Lower leg skin (tissue), 4 donors: ENCODE measurements around the gene VPS13D. TPM values are rescaled to one million over a fixed set of nuclear protein-coding genes. Genes with fewer than 3 reads are reported as not detected.

Source experiments
- DNase-seq, 2 donors: peaks; one replicate each; pipeline ENCODE4 v3.0.0-alpha.2; 2019; ENCODE audit warnings: low spot score in 2 of 2
- H3K4me3 ChIP-seq: fragments of 200-600 bp; sonication (generic); 2 replicates; pipeline ENCODE4 v1.5.1; 2017; ENCODE audit warnings: mild to moderate bottlenecking, low read depth; ENCODE audit not compliant: poor library complexity, severe bottlenecking
- CTCF ChIP-seq, 3 donors: fragments of 450-650 bp; IDR thresholded peaks; one replicate each; pipeline ENCODE4 v1.5.1; 2016; ENCODE audit warnings: antibody characterized with exemption in 3 of 3, mild to moderate bottlenecking in 3 of 3, moderate library complexity in 2 of 3
- POLR2A ChIP-seq, 2 donors: fragments of 450-650 bp; IDR thresholded peaks; one replicate each; pipeline ENCODE4 v1.6.1; 2016 to 2017; ENCODE audit warnings: antibody characterized with exemption in 2 of 2, mild to moderate bottlenecking in 1 of 2, moderate library complexity in 1 of 2
- WGBS, 2 donors: methylation state at CpG; one replicate each; pipeline ENCODE4 v1.1.5; 2018; 5-methylcytosine and 5-hydroxymethylcytosine counted together
- intact Hi-C: fragments of 100-400 bp; cut with DNase I; formaldehyde crosslinking; loops from one replicate; pipeline ENCODE4 v1.15.0; 2023; ENCODE audit warnings: low total_unique reads
- total RNA-seq, 4 donors: library from RNA; depleted of rRNA; stranded (reverse); fragments of >200 nt; gene quantifications; one replicate each; pipeline ENCODE4 v1.1.0, GENCODE V29; 2016

VPS13D gene
- total RNA-seq, 4 donors from 2014 or later: 96.5 to 200 (median 116) TPM

DNA sequence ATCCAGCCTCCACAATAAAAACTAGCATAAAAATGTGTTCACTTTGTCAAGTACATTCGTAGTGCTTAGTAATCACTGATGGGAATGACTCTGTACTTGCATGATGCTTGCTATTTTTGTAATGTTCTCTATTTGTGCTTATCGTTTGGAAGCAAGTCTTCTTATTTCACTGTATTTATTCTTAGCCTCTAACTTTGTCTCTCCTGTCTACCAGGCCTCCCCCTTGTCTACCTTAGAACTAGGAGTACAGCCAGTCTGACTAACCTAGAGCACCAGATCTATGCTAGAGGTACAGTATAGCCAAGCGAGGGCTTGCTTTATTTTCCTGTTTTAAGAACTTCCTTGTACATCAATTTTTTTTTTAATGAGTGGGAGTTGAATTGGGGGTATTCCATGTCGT lies 108.2 kb downstream of the VPS13D start:
- TF ChIP-seq CTCF (IDR thresholded peaks at IDR 0.05) (no peak), POLR2A (IDR thresholded peaks at IDR 0.05) (no peak)
- 79 to 85% methylated on average over 4 of the region's 4 CpGs for WGBS, 2 donors
- intact Hi-C loops: no loop called here
- no peak overlapping the region for H3K4me3 ChIP-seq
- DNase-seq: no peak

GRCh38 chr1:12338823-12339222 lies 109.0 kb downstream of the VPS13D start:
- no peak overlapping the region for H3K4me3 ChIP-seq
- DNase-seq: no peak
- no peak for TF ChIP-seq CTCF (IDR thresholded peaks at IDR 0.05)
- no peak for TF ChIP-seq POLR2A (IDR thresholded peaks at IDR 0.05)
- intact Hi-C loops: no loop called here
- WGBS, 2 donors: 72 to 76% methylated on average over 1 of the region's 1 CpG

GRCh38 chr1:12339396-12339795 lies 109.6 kb downstream of the VPS13D start:
- TF ChIP-seq CTCF (IDR thresholded peaks at IDR 0.05) (no peak), POLR2A (IDR thresholded peaks at IDR 0.05) (no peak)
- WGBS, 2 donors: 66 to 67% methylated on average over 3 of the region's 3 CpGs
- no peak overlapping the region for H3K4me3 ChIP-seq
- no peak for DNase-seq
- intact Hi-C loops: no loop called here

- H3K4me3 ChIP-seq: no peak overlapping the region
- no peak for DNase-seq
- TF ChIP-seq CTCF (IDR thresholded peaks at IDR 0.05) (no peak), POLR2A (IDR thresholded peaks at IDR 0.05) (no peak)
- 62 to 72% methylated on average over 4 of the region's 4 CpGs for WGBS, 2 donors
- intact Hi-C loops: no loop called here
These were observed 110.1 kb downstream of the VPS13D start for GRCh38 chr1:12339811-12340543.

DNA sequence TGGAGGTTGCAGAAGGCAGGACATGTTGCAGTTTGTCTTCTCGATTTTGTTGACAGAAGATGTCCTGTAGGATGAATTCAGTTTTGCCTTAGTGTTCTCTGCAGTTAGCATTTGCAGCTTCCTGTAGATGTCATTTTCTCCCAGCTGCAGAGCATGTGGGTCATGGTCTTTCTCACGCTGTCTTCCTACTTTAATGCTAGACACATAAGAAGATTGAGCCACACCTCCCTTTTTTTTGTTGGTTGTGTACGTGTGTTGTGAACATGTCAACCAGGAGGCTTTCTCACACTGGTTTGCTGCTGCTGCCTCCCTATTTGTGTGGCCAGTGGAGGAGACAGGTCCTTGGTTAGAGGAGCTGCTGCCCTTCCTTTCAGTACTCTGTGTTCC lies 110.7 kb downstream of the VPS13D start:
- DNase-seq: no peak
- intact Hi-C loops: no loop called here
- WGBS, 2 donors: 73 to 78% methylated on average over 3 of the region's 3 CpGs

More for the DNA sequence above, 110.7 kb downstream of the VPS13D start:
- H3K4me3 ChIP-seq: no peak overlapping the region
- no peak for TF ChIP-seq POLR2A (IDR thresholded peaks at IDR 0.05)
- no peak for TF ChIP-seq CTCF (IDR thresholded peaks at IDR 0.05)
